Lung microvascular endothelial cell (primary cell): ENCODE measurements around the gene COL4A2. TPM values are rescaled to one million over a fixed set of nuclear protein-coding genes. Genes with fewer than 3 reads are reported as not detected.

Source experiments
- DNase-seq, 2 donors: peaks; one replicate each; pipeline versions ENCODE4 v3.0.0 to v3.0.0-alpha.2; 2010; ENCODE audit warnings: low read depth in 2 of 2
- total RNA-seq: library from RNA; depleted of rRNA; stranded (reverse); fragments of >200 nt; gene quantifications from 2 replicates; pipeline ENCODE4 v1.2.1, GENCODE V29; 2014

COL4A2 gene
- total RNA-seq, 1 donor from 2014 or later: 728 TPM

DNA sequence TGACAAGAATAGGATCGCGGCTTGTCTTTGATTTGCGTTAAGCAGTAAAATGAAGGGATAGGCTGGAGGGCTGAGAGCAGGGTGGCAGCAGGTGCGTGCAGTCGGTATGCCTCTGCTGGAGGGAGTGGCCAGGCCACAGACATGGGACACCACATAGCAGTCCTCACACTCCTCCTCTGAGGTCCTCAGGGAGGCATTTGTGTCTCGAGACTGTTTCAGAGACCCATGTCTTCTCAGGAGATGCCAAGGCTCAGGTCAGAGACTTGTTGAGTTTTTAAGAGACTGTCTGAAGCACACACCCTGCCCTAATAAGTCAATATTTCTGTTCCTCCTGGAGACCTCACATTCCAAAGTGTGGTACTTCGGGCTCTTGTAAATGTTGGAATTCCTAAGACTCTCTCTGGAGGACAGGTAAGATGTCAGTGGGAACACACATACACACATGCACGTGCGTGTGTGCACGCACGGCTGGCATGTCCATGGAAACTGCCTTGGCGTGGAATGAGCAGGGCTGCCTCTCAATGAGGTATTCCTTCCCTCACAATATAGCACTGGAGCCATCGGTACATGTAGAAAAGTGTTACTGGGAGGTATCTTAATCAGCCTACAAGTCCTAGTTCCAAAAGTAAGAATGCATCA is 46.4 kb downstream of the COL4A2 start:
- DNase-seq: no peak

DNA sequence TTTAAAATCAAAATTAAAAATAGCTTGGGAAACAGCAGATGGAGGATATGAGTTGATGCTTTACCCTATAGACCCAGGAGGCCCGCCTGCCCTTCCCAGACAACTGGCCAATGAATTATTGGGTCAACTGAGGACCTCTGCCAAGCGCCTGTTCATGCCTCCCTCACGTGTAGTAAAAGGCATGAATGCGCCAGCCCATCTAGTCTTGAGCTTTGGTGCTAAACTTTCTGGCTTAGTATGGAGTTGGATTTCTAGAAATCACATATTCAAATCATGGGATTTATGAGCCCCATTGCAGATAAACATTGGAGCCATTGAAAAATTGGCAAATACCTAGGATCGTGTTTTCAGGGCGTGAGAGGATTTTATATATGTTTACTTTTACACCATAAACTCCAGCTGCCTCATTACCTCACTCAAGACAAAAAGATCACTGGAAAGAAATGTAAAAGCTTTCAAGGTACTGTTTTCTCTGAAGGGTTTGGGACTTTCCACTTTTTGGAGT is 47.1 kb downstream of the COL4A2 start:
- no peak for DNase-seq

DNA sequence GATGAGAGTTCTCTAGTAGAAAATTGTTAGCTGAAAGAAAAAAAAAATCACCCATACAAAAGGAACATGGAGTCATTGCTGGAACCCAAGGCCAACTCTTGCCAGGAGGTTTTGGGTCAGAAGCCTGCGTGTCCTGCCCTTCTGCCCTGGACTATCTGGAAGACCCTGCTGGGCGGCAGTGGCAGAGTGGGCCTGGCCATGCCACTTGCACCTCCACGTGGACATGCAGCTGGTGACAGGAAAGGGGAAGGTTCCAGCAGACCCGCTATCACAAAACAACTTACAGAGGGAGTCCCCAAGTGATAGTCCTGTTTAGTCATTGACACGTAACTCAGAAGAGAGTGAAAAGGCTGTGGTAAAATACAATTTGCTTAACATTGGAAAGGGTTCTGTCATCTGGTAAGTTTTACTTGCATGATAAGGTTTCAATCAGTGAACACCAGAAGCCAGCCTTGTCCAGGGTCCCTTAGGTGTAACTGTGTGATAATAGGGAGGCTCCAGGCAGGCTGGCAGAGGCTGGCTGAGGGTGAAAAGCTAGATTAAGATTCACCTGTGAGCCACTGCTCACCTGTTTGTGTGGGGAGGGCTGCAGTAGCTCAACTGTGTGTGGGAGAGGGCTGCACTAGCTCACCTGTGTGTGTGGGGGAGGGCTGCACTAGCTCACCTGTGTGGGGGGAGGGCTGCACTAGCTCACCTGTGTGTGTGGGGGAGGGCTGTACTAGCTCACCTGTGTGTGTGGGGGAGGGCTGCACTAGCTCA is 47.8 kb downstream of the COL4A2 start:
- no peak for DNase-seq

DNA sequence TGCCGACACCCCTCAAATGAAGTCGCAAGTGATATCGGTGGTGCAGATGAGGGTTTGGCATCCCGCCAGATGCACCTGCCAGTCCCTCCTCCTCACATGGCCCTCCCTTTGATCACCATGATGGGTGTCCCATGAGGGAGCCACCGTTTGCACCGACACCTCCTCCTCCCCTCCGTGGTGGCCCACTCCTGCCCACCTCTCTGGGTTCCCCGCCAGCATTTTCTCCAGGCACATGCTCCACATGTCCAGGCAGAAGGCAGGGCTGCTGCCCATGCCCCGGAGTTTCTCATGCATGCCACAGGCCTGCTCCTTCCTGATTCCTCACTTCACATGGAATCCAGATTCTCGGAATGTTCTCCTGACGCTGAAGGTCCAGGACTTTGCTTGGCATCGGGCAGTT is 49.3 kb downstream of the COL4A2 start:
- DNase-seq: no peak

DNA sequence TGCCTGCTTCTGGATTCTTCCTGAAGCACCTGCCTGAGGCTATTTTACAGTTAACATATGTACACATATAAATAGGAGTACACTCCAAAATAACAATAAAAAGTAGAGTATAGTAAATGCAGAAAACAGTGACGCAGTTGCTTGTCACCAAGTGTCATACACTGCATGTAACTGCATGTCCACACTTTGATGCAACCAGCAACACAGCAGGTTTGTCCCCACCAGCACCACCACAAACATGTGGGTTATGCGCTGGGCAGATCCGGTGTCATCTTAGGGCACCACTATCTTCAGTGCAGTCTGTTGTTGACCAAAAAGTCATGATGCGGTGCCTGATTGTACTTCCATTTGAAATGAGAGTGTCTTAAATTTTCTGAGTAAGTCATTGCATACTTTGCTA is 51.3 kb downstream of the COL4A2 start:
- no peak for DNase-seq

DNA sequence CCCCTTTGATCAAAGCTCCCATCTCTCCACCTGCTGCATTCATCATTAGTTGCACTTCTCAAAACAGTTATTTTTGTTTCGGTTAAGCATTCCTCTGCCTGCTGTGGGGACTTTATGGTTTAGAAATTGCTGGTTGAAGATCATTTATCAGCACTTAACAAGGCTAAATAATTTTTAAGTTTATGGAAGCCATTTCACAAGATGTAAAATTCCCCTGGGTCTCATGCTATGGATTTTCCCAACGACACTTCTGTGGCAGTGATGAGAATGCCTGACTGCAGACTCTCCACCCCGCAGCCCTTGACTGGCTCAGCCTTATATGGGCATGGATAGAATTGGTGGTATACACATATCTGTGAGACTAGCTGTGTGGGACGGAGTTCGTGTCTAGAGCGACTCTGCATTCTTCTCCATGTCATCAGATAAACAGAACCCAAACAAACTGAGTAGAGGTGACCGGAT is 52.8 kb downstream of the COL4A2 start:
- DNase-seq: peak in 1 of 2 donors; percentile 33

DNA sequence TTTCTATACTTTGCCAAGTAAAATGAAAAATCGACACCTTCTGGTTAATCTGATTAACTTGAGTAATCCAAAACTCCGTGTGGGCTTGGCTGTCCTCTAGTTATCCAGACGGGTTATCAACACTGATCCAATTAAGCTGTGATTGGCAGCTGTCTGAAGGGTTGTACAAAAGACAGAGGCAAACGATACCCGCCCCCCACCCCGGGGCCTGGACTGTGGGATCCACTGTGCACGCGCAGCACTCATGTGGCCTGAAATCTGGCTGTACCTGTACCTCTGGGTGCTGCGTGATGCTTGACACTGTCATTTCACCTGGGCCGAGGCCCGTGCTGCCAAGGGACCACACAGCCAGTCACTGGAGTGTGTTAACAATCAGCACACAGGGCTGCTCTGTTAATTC is 53.5 kb downstream of the COL4A2 start:
- no peak for DNase-seq

DNA sequence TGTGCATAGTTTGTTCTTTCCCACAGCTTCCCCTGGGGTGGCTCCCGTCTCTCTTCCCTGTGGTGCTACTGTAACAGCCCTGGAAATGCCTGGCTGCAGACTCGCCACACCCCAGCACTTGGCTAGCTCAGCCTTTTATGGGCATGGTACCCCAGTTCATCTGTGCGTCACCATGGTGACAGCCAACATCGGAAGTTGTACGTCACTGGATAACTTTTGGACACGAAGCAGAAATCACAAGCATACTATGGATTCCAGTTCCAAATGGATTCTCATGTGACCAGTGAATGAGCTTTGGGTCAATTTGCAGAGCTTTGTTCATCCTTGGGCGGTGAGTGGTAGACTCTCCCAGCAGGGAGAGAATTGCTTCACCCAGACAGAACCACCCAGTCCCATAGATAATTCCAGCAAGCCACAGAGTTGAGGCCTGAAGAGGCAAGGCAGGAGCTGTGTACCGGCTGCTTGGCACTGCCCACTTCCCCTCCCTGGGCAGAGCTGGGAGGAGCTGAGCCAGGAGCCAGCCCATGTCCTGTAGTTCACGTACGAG is 54.4 kb downstream of the COL4A2 start:
- peak; percentile 72 to 78 for DNase-seq

DNA sequence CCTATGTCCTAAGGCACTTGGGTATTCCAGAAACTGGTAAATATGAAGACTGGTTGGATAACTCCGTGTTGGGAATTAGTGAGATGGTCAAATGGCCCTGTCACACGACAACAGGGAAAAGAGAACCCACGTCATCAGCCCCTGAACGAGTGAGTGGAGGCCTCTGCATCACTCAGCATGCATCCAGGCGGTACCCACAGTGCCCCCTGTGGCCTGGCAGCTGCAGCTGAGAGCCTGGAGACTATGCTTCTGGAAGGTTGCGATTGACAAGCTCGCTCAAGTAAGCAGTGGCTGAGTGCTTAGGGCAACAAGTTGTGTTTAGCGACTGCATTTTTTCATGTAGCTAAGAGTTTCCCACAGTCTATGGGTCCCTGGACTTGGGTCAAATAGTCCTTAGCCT is 55.9 kb downstream of the COL4A2 start:
- no peak for DNase-seq

DNA sequence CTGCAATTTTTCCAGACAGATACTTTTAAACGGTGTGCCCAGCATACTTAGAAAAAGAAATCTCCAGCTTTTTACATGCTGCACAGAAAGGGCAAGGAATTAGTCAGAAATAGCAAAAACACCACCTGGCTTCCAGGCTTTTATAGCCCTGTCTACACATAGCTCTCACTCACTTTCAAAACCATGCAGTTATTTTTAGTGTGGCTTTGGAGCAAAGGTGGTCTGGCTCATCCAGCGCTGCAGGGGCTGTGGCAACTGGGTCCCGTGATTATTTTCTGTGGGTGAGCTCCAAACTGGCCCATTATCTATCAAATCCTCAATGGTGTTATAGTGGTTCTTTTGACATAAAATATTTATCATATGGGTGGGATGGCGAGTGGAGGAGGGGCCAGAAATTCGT is 57.0 kb downstream of the COL4A2 start:
- DNase-seq: no peak

DNA sequence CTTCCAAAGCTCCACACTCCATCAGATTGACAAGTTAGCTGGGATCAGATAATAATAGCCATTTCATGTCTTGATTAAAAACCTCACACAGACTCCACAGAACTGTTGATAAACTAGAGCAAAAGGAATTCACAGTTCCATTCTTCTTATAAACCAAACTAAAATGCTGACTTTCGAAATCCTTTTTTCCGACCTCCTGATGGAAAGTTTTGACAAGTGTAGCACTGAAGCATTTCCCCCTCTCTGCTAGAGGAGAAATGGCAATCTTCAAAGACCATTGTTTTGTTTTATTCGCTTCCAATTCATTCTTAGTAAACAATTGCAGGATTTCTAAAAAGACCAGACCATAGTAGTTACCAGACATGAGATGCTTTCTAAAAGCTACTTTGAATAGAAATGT is 58.8 kb downstream of the COL4A2 start:
- peak in 1 of 2 donors; percentile 36 for DNase-seq

DNA sequence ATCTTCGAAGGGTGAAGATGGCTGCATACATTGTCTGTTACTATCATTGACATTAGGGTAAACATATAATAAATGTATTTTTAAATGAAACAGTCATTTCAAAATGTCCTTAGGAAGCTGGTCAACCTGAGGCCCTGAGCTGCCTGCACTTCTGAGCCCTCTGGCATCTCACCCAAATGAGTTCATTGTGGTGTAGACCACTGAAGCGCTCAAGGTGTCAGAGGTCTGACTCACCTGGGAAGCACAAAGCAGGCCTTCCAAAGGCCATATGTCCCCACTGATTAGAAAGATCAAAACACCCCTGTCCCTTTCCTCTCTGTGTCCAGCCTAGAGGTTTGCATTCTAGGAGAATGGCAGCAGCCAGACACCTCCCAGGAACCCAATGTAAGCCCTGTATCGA is 59.6 kb downstream of the COL4A2 start:
- no peak for DNase-seq

DNA sequence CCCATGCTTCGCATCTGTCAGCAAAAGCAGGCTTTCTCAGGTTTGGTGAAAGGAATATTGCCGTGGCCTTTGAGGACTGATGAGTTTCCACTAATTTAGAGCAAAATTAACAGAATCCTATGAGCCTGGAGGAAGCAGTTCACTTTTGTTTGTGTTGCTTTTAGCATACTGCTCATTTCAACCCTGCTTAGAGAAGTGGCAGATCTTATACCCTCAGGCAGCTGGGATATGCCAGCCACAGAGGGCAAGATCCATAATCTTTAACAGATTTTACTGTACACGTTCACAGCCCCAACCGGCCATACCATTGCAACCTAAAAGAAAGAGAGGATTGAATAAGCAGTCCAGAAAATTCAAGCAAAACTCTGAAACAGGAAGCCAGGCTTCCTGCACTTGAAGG is 60.5 kb downstream of the COL4A2 start:
- no peak for DNase-seq

DNA sequence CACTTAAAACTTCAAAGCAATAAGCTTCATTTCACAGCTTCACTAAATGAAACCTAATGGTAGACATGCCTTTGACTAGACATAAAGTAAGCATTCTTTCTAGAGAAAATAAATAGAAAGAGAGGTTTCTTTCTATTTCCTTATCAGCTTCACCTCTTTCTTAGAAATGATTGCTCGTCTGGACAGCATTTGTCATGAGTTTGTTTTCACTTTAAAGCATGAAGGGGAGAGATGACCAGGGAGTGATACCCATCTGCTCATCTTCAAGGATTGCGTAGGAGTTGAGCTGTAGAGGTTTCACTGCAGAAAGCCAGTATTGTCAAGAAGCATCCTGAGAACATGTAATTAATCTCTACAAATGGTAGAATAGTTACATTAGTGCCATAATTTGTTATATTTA is 61.3 kb downstream of the COL4A2 start:
- DNase-seq: no peak

DNA sequence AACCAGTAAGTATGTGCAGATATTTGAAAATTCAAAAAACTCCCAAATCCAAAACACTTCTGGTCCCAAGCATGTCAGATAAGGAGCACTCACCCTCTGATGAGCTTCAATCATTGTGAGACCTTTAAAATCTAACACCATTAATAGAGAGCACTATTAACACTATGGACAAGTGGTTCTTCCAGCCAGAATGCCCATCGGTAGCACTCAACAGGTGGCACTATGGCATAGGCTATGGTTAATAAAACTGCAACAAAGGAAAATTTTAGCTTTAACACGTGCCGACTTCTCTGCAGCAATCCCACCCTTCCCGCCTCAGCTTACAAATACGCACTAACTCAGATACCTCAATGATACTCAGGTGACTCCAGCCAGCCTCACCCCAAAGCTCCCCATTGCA is 62.3 kb downstream of the COL4A2 start:
- DNase-seq: no peak

DNA sequence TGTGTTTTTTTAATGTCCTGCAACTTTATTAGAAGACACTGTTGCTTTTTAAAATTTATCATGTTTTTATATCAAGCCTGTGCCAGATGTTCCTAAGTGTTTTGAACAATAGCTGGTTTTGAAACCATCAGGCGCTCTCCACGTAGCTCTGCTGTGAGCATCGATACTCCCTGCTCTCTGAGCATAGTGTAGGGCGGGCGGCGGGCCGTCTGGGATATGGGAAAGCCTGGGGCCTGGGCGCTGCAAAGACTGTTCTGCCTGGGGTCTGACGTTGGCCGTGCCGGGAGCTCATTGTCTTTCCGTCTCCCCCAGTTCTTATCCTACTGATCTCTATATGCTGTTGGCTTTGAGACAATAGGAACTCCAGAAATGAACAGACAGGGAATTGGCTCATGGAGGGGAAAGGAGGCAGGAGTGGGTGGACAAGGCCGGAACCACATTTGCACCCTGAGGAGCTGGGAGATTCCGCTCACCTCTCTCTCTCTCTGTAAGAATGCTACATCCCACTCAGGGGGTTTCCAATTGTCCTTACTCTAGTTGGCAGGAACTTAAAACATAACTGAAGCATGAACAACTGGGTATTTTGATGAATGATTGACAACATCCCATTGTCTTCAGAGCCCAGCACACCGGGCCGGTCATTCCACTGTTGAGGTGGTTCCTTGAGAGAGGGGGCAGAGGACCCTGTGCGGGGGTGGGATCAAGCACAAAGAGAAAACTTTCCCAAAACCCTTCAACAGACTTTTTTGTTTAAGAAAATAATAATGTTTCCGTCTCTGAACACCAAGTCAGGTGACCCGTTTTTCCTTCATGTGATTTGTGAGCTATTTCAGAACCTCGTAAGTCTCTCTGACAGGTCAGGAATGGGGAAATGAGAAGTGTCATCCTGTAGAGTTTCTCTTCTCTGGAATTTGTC is 64.7 kb downstream of the COL4A2 start:
- peak; percentile 89 to 91 for DNase-seq

DNA sequence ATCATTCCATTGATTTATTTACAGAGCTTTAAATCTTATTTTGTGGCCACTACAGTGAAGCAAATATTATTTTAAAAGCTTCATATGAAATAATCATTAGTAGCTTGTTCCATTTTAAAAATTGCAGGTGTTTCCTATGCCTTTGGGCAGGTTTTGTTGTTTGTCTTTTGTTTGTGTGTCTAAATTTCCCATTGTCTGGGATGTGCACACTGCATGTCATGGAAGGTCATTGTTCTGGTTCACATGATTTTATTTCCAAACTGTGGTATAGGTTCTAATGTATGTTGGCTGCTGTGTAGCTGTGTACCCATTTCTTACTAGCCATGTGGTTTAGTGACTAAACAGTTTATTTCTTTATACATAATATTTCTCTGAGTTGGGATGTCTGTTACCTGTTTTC is 65.6 kb downstream of the COL4A2 start:
- peak; percentile 49 to 89 for DNase-seq

DNA sequence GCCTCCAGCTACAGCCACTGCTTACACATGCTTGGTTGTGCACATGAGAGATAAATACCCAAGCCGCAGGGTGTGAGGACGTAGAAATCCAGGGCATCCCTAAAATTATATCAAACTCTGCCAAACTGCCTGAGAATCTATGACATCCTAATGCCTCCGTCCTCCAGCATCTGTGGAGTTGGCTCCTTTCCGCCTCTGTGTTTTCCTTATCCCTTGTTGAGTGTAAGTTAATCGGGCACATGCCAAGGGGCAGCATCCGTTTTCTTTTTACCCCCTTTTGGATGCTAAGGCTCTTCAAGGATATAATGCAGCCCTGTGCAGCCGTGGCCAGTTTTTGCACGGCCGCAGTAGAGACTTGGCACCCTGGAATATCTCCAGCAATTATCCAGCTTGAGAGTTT is 66.5 kb downstream of the COL4A2 start:
- DNase-seq: no peak

DNA sequence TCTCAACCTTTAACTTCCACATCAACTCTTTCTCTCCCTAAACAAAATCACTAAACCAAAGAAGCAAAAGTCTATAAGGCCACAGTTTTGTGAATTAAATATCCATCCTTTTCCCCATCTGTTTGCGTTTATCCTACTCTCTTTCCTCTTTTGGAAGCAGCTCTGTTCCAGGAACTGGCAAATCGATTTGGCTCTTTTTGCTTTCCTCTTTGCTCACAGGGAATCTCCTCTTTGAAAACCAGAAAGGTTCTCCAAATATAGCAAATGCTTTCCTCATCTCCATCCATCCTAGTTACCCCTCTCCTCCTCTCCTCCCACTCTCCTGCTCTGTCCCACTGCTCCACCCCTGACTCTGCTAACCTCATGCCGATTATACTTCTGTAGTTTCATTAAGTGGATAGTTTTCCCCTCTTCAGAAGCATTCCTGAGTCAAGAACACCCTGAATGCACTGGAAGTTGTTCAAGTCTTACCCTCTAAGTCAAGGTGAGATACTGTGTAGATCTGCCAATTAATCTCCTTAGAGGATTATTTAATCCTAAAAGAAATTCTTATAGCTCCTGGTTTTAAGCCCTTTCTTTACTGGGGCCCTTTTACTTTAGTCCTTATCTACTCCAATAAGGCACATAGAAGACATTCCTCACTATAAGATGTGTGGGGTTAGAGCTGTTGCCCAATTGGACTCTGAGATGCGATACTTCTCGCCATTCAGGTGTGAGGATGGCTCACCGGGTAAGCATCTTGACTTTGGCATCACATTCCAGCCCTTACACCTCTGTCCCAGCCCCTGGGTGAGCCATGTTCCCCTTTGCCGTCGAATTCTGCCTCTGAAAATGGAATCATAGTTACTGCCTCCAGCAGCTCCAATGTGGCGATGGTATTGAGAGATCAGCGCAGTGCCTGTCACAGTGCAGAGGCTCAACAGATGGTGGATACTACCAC is 67.6 kb downstream of the COL4A2 start:
- no peak for DNase-seq

DNA sequence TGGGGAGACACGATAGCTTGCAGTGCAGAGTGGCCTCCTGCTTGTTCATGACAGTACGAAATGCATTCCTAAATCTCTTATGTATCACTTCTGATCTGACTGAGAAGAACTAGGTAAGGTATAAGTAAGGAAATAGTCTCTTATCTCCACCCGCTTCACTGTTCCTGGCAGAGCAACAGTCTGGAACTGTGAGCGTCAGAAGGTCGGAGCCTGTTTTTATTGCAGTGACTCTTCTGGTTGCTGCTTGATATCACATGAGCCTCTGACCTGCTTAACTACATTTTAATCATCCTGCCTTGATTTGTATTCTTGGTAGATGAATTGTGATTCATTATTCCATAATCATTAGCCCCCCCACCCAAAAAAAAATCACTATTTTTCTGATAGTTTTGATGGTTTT is 69.0 kb downstream of the COL4A2 start:
- no peak for DNase-seq
